SK-N-SH (cell line): ENCODE data around the gene MCC. TPM values are rescaled to one million over a fixed set of nuclear protein-coding genes. Genes with fewer than 3 reads are reported as not detected.
A peak's percentile ranks its signal among the peaks of the same experiment; 100 is the strongest.

Experiments
- CTCF ChIA-PET: fragments of 300-600, 350-600 bp; formaldehyde crosslinking; extraction: SDS; loops from one replicate; lab custom pipeline; 2021; lab: Yijun Ruan, JAX
- POLR2A ChIA-PET: fragments of 350-600 bp; sonication (Branson Sonifier 250); formaldehyde crosslinking; extraction: SDS; loops from one replicate; lab custom pipeline; 2020; ENCODE audit warnings: antibody characterized with exemption, inconsistent platforms; lab: Yijun Ruan, JAX
- DNase-seq: peaks from one replicate; pipeline ENCODE4 v3.0.0; 2012
- H2AFZ ChIP-seq: fragments of 200-600 bp; sonication (generic); 2 replicates; pipeline ENCODE4 v1.8.1; 2016; ENCODE audit warnings: antibody characterized with exemption, mild to moderate bottlenecking, low read depth
- H3F3A ChIP-seq: fragments of 200-600 bp; sonication (generic); replicated peaks from 2 replicates; pipeline ENCODE3; 2016; ENCODE audit warnings: antibody characterized with exemption, mild to moderate bottlenecking; ENCODE audit not compliant: insufficient read depth
- H3K27ac ChIP-seq, 2 experiments: fragments of 200-500 bp in 1 of 2; fragments of 200-600 bp in 1 of 2; sonication (Bioruptor generic) in 1 of 2; sonication (generic), shearing (Covaris generic) in 1 of 2; 2 replicates each; pipeline versions ENCODE4 v1.5.1 to v1.6.1; 2014 to 2016; ENCODE audit warnings: low read depth in 2 of 2, inconsistent platforms in 1 of 2, low read length in 1 of 2, mild to moderate bottlenecking in 1 of 2, mixed read lengths in 1 of 2
- H3K27me3 ChIP-seq: fragments of 200-600 bp; sonication (generic), shearing (Covaris generic); 2 replicates; pipeline ENCODE4 v1.6.1; 2016; ENCODE audit warnings: mixed run types; ENCODE audit not compliant: insufficient read depth
- H3K36me3 ChIP-seq, 2 experiments: fragments of 200-500 bp in 1 of 2; fragments of 200-600 bp in 1 of 2; sonication (Bioruptor generic) in 1 of 2; sonication (generic) in 1 of 2; replicated peaks in 1 of 2; 2 replicates each; pipeline versions ENCODE3 to v1.5.1; 2014 to 2016; ENCODE audit warnings: low read length in 1 of 2, mild to moderate bottlenecking in 1 of 2; ENCODE audit not compliant: insufficient read depth in 2 of 2, control insufficient read depth in 1 of 2
- H3K4me1 ChIP-seq, 2 experiments: fragments of 200-500 bp in 1 of 2; fragments of 200-600 bp in 1 of 2; sonication (Bioruptor generic) in 1 of 2; sonication (generic), shearing (Covaris generic) in 1 of 2; 2 replicates each; pipeline versions ENCODE4 v1.5.1 to v1.6.1; 2014 to 2016; ENCODE audit warnings: low read depth in 1 of 2, low read length in 1 of 2, mixed run types in 1 of 2; ENCODE audit not compliant: insufficient read depth in 2 of 2, control insufficient read depth in 1 of 2
- H3K4me2 ChIP-seq: fragments of 200-600 bp; sonication (generic), shearing (Covaris generic); 2 replicates; pipeline ENCODE4 v1.6.1; 2017; ENCODE audit warnings: mixed run types
- H3K4me3 ChIP-seq, 2 experiments: fragments of 200-500 bp in 1 of 2; fragments of 200-600 bp in 1 of 2; sonication (Bioruptor generic) in 1 of 2; sonication (generic), shearing (Covaris generic) in 1 of 2; 2 replicates each; pipeline versions ENCODE4 v1.5.1 to v1.8.1; 2014 to 2016; ENCODE audit warnings: low read depth in 2 of 2, inconsistent platforms in 1 of 2, low read length in 1 of 2, mild to moderate bottlenecking in 1 of 2, mixed read lengths in 1 of 2, moderate library complexity in 1 of 2
- H3K79me2 ChIP-seq: fragments of 200-600 bp; sonication (generic); 2 replicates; pipeline ENCODE4 v1.8.1; 2017; ENCODE audit warnings: mild to moderate bottlenecking; ENCODE audit not compliant: insufficient read depth
- H3K9ac ChIP-seq: fragments of 200-600 bp; sonication (generic); 2 replicates; pipeline ENCODE4 v1.6.1; 2017; ENCODE audit warnings: mixed run types
- H3K9me2 ChIP-seq: fragments of 200-600 bp; sonication (generic); 2 replicates; pipeline ENCODE4 v1.6.1; 2017; ENCODE audit warnings: mixed run types
- H3K9me3 ChIP-seq: fragments of 200-600 bp; sonication (generic); 2 replicates; pipeline ENCODE4 v1.6.1; 2017; ENCODE audit warnings: mixed run types, mild to moderate bottlenecking, moderate library complexity
- H4K20me1 ChIP-seq: fragments of 200-600 bp; sonication (generic); 2 replicates; pipeline ENCODE4 v1.6.1; 2017; ENCODE audit warnings: mild to moderate bottlenecking, mixed run types; ENCODE audit not compliant: insufficient read depth
- EP300 ChIP-seq, 2 experiments: IDR thresholded peaks; 2 replicates each; pipeline versions ENCODE4 v1.4.0 to v1.6.1; 2012; ENCODE audit warnings: borderline replicate concordance in 1 of 2, low read depth in 1 of 2, low read length in 1 of 2
- FOXM1 ChIP-seq: IDR thresholded peaks from 2 replicates; pipeline ENCODE4 v1.4.0; 2012; ENCODE audit warnings: low read depth, mild to moderate bottlenecking
- GABPA ChIP-seq: IDR thresholded peaks from 2 replicates; pipeline ENCODE4 v1.4.0; 2012; ENCODE audit warnings: low read depth, mild to moderate bottlenecking
- JUND ChIP-seq: IDR thresholded peaks from 2 replicates; pipeline ENCODE4 v1.4.0; 2012
- MEF2A ChIP-seq: IDR thresholded peaks from 2 replicates; pipeline ENCODE4 v1.4.0; 2012; ENCODE audit warnings: low read depth, borderline replicate concordance
- MXI1 ChIP-seq: IDR thresholded peaks from 2 replicates; pipeline ENCODE4 v1.6.1; 2012; ENCODE audit warnings: mild to moderate bottlenecking, low read depth, low read length, improper control_type of control experiment
- NFIC ChIP-seq: IDR thresholded peaks from 2 replicates; pipeline ENCODE4 v1.4.0; 2012; ENCODE audit warnings: borderline replicate concordance
- NRF1 ChIP-seq: IDR thresholded peaks from 2 replicates; pipeline ENCODE4 v1.6.1; 2012; ENCODE audit warnings: low read depth, mild to moderate bottlenecking, low read length
- RAD21 ChIP-seq: IDR thresholded peaks from 2 replicates; pipeline ENCODE4 v1.6.1; 2012; ENCODE audit warnings: mild to moderate bottlenecking, low read length
- RCOR1 ChIP-seq: fragments of 150-350 bp; IDR thresholded peaks from 2 replicates; pipeline ENCODE4 v1.6.1; 2017; ENCODE audit warnings: antibody characterized with exemption, low read length
- SMC3 ChIP-seq: IDR thresholded peaks from 2 replicates; pipeline ENCODE4 v1.6.1; 2012; ENCODE audit warnings: low read depth, low read length, improper control_type of control experiment
- TAF1 ChIP-seq: IDR thresholded peaks from 2 replicates; pipeline ENCODE4 v1.6.1; 2012; ENCODE audit warnings: low read depth, mild to moderate bottlenecking, low read length, moderate library complexity, borderline replicate concordance
- TEAD4 ChIP-seq: IDR thresholded peaks from 2 replicates; pipeline ENCODE4 v1.4.0; 2012; ENCODE audit warnings: mild to moderate bottlenecking, borderline replicate concordance; ENCODE audit not compliant: insufficient read depth
- WGBS: methylation state at CpG from one replicate; pipeline ENCODE4 v1.1.6; 2017; ENCODE audit warnings: low lambda C conversion rate; 5-methylcytosine and 5-hydroxymethylcytosine counted together
- polyA plus RNA-seq, 3 experiments: library from polyadenylated mRNA; depleted of rRNA; stranded (reverse); fragments of >200 nt; gene quantifications; 2 replicates each; pipeline ENCODE4 v1.2.3, GENCODE V29; 2012
- TF ChIP-seq, protein P1 (sequence below): IDR thresholded peaks from 2 replicates; pipeline ENCODE4 v1.6.1; 2012; ENCODE audit warnings: mild to moderate bottlenecking, low read depth, low read length, moderate library complexity

MCC gene
- polyA plus RNA-seq, 1 of the 3 experiments (the other 2 are of a cell fraction), result 3.6 TPM

- H3F3A ChIP-seq, result no peaks in the 10 kb centered on the region
- no peaks in the 10 kb centered on the region for H3K36me3 ChIP-seq
- no peak overlapping the region for H3K4me2 ChIP-seq
- H3K9me3 ChIP-seq, result no peaks in the 10 kb centered on the region
- 70% methylated on average over 6 of the region's 6 CpGs for WGBS
- ChIA-PET POLR2A (no interaction called here), CTCF (interaction anchor here (0.7 to 1.7 kb wide), 2 partner anchors 13 to 438 kb away, joined by 4 read pairs; no protein-coding TSS in a partner anchor)
- no peaks in the 10 kb centered on the region for H3K9me2 ChIP-seq
- TF ChIP-seq TAF1, result no peak
- TF ChIP-seq SMC3, result no peak
- TF ChIP-seq, protein P1, sequence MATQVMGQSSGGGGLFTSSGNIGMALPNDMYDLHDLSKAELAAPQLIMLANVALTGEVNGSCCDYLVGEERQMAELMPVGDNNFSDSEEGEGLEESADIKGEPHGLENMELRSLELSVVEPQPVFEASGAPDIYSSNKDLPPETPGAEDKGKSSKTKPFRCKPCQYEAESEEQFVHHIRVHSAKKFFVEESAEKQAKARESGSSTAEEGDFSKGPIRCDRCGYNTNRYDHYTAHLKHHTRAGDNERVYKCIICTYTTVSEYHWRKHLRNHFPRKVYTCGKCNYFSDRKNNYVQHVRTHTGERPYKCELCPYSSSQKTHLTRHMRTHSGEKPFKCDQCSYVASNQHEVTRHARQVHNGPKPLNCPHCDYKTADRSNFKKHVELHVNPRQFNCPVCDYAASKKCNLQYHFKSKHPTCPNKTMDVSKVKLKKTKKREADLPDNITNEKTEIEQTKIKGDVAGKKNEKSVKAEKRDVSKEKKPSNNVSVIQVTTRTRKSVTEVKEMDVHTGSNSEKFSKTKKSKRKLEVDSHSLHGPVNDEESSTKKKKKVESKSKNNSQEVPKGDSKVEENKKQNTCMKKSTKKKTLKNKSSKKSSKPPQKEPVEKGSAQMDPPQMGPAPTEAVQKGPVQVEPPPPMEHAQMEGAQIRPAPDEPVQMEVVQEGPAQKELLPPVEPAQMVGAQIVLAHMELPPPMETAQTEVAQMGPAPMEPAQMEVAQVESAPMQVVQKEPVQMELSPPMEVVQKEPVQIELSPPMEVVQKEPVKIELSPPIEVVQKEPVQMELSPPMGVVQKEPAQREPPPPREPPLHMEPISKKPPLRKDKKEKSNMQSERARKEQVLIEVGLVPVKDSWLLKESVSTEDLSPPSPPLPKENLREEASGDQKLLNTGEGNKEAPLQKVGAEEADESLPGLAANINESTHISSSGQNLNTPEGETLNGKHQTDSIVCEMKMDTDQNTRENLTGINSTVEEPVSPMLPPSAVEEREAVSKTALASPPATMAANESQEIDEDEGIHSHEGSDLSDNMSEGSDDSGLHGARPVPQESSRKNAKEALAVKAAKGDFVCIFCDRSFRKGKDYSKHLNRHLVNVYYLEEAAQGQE, result no peak
- TF ChIP-seq RAD21, result no peak
- no peak for TF ChIP-seq MXI1
- no peak for TF ChIP-seq NRF1
- TF ChIP-seq RCOR1, result no peak
- no peak for TF ChIP-seq TEAD4
- TF ChIP-seq NFIC, result no peak
- TF ChIP-seq JUND, result no peak
- no peak for TF ChIP-seq EP300 (IDR thresholded peaks at IDR 0.05; ENCODE audit: borderline replicate concordance in 1 of 2, low read depth in 1 of 2, low read length in 1 of 2)
- TF ChIP-seq GABPA, result no peak
- no peaks in the 10 kb centered on the region for H3K27me3 ChIP-seq
- no peak for DNase-seq
- H3K4me1 ChIP-seq, result peaks cover 0 to 31% of the 10 kb centered on the region in 2 experiments; a peak in 2 of 4 replicates
- no peak overlapping the region for H3K9ac ChIP-seq
- peak overlapping the region in 1 of 2 experiments; percentile 96; a peak in 2 of 4 replicates for H3K27ac ChIP-seq
- H4K20me1 ChIP-seq, result no peaks in the 10 kb centered on the region
- no peak overlapping the region for H2AFZ ChIP-seq
- H3K4me3 ChIP-seq, result no peak overlapping the region
- H3K79me2 ChIP-seq, result no peaks in the 10 kb centered on the region
Measured at GRCh38 chr5:113194125-113194524, 294.1 kb downstream of the MCC start.

DNA sequence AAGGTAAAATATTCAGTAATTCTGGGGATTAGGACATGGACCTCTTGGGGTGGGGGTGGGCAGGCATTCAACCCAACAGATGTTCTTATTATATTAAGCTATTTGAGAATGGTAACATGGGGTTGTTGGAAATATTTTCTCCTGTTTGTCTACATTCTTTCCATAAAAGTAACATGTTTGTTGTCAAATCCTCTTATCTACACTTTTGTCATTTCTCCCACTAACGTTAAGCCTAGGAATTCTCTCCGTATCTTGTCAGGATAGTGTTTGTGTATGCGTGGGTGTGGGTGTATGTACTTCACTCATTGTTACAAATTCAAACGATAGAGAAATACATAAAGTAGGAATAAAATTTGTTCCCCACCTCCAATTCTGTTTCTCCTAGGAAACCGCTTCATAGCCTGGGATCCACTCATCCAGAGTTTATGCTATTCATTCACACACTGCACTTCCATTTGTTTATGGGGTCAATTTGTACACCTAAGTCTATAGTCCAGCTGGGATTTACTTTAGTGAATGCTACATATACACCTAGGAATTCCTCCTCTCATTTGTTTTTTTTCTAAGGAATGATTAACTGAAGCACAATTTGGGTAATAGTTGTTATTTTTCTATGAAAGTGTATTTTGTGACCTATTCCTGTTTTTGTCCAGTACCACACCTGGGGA, 294.8 kb downstream of the MCC start:
- Histone ChIP-seq H3K9me2 (no peaks in the 10 kb centered on the region), H3K9ac (no peak overlapping the region), H3F3A (no peaks in the 10 kb centered on the region), H3K9me3 (no peaks in the 10 kb centered on the region), H3K79me2 (no peaks in the 10 kb centered on the region), H3K4me3 (no peak overlapping the region), H3K27me3 (no peaks in the 10 kb centered on the region), H2AFZ (no peak overlapping the region), H3K4me1 (peaks cover 0 to 35% of the 10 kb centered on the region in 2 experiments; a peak in 2 of 4 replicates), H3K4me2 (no peak overlapping the region), H4K20me1 (no peaks in the 10 kb centered on the region), H3K36me3 (no peaks in the 10 kb centered on the region), H3K27ac (peak overlapping the region in 1 of 2 experiments; percentile 96; a peak in 1 of 4 replicates)
- CTCF ChIA-PET, result interaction anchor here (0.9 to 1.7 kb wide), 2 partner anchors 12 to 25 kb away, joined by 3 to 4 read pairs; no protein-coding TSS in a partner anchor
- no peak for DNase-seq
- 79% methylated on average over 5 of the region's 5 CpGs for WGBS
- TF ChIP-seq MEF2A (no peak), JUND (no peak), FOXM1 (no peak)
- POLR2A ChIA-PET, result no interaction called here
